UCSD-AML1 (cell line): ENCODE measurements around the gene CDKAL1.

Experiments
- DNase-seq: peaks from one replicate; lab custom pipeline; 2025; ENCODE audit not compliant: unreplicated experiment; lab: John Stamatoyannopoulos, UW

CDKAL1 gene

GRCh38 chr6:20789162-20789561 is 254.9 kb downstream of the CDKAL1 start:
- no peak for DNase-seq

DNA sequence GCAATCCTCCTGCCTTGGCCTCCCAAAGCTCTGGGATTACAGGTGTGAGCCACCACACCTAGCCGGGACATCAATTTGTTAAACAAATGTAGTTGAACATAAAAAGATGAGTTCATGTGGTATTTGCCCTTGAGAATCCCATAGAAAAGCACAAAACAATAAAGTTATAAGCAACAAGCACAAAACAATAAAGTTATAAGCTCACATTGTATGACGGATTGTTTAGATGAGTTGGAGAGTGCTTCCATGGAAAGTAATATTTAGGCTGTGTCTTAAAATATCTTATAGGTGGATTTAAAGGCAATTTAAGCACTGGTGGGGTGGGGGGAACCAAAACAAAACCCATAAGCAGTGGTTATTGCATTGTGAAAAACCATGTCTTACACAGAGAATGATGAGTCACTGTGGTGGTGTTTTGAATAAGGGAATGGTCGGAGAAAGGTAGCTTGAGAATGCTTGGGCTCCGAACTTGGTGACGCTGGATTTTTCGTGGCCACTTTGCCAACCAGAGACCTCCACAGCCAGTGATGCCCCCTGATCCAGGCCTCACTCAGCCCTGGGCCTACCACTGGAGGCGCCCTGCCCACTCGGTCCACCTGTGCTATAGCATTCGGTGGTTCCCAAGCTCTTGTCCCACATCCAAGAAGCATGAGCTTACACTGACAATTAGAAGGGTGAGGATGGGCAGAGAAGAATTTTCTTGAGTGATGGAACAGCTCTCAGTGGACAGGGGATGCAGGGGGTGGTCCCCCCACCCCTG is 256.0 kb downstream of the CDKAL1 start:
- no peak for DNase-seq

DNA sequence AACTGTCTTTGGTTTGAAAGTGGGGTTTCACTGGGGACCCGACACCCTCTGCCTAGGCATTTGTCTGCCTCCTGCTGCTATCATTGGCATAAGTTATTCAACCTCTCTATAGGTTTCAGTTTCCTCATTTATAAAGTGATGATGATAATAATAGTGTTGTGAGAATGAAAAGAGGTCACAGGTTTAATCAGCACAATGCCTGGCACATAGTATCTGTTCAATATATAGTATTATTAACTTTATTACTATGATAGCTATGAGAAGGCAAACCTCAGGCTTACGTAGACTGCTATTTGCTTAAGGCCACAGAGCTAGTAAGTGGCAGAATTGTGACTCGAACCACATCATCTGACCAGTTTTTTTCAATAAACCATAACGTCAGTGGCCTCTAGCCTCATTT is 256.8 kb downstream of the CDKAL1 start:
- no peak for DNase-seq

DNA sequence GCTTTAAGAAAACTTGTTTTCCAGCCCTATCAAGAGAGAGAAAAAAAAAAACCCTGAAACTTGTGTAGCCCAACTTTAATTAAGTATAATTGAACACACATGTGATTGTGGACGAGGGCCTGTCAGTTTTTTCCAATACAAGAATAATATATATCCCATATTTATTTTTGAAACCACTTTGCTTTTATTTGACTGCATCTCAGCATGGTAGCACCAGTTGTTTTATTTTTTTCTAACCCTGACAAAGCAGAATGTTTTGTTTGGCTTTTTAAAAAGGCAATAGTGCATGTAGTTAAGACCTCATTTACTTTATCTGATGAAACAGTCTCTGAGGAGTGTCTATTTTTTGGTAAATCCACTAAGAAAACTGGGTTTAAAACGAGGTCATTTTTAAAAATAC is 257.7 kb downstream of the CDKAL1 start:
- DNase-seq, result no peak

DNA sequence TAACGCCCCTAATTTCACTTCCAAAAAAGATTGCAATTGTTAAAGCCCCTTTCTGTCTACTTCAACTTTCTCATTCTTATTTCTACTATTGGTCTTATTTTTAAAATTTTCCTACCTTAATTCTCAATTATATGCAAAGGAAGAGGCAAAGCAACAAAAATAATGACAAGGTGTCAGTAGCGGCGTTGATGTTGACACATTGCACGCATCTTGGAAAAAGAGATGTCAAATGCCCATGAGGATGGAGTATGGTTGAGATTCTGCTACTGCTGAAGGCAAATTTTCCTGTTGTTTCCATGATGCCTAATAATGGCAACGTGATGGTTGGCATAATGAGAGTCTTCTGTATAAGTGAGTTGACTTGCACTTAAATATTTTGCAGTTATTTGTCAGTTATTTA is 258.9 kb downstream of the CDKAL1 start:
- no peak for DNase-seq

DNA sequence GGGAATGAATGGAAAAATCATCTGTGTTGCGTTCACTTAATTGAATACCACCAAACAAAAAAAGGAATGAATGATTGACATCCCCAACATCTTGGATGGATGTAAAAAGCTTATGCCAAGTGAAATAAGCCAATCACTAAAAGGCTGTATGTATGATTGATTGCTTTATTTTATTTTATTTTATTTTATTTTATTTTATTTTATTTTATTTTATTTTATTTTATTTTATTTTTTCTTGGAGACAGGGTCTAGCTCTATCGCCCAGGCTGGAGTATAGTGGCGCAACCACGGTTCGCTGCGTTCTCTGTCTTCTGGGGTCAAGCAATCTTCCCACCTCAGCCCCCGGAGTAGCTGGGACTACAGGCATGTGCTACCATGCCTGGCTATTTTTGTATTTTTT is 263.3 kb downstream of the CDKAL1 start:
- DNase-seq, result no peak

DNA sequence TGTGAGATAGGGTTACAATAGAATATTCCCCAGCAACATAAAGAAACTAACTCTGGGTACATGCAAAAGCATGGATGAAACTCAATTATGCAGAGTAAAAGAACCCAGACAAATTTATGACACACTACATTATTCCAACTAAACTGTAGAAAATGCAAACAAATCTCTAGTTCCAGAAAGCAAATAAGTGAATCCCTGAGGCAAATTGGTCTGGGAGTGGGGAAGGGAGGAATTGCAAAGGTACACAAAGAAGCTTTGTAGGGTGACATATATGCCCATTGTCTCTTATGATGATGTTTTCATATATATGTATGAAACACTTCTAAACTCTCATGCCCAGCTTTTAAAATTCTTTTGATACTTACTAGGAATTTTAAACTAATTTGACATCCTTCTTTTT is 266.0 kb downstream of the CDKAL1 start:
- no peak for DNase-seq

GRCh38 chr6:20800653-20801052 is 266.4 kb downstream of the CDKAL1 start:
- DNase-seq, result no peak

- DNase-seq, result no peak
Measured at GRCh38 chr6:20801595-20801994, 267.3 kb downstream of the CDKAL1 start.

GRCh38 chr6:20802596-20802995 is 268.3 kb downstream of the CDKAL1 start:
- DNase-seq, result no peak

- DNase-seq, result no peak
Measured at GRCh38 chr6:20805021-20805420, 270.8 kb downstream of the CDKAL1 start.

GRCh38 chr6:20806669-20807068 is 272.4 kb downstream of the CDKAL1 start:
- DNase-seq, result no peak

DNA sequence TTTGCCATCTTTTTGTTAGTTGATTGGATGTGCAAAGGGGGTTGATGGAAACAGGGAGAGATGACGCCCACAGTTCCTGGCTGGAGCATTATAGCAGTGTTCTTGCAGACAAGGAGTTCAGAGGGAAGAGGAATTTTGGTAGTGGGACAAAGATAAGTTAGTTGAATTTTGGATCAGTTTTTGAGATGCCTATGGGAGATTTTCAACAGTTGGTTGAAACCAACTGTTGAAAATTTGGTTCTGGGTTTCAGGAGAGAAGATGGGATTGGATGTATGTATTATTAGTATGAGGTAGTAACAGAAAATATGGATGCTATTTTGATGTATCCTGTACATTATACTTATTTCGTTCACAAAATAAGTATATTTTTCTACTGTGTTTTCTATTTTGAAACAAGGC is 274.2 kb downstream of the CDKAL1 start:
- no peak for DNase-seq

- no peak for DNase-seq
Measured at GRCh38 chr6:20808924-20809323, 274.7 kb downstream of the CDKAL1 start.

DNA sequence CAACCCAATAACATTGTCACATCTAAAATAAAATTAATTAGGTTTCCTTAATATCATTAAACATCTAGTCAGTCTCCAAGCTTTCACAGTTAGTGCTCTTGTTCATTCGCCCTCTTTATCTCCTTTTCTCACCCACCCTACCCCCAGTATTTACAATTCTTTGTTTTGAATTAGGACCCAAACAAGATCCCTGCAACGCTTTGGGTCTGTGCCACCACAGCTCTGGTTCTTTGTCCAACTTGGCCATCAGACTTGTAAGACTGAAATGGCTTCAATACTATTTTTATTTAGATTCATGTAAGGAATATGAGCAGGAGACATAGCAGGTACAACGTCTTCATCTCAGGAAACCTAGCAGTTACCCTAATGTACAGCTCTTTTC is 276.5 kb downstream of the CDKAL1 start:
- DNase-seq, result no peak

DNA sequence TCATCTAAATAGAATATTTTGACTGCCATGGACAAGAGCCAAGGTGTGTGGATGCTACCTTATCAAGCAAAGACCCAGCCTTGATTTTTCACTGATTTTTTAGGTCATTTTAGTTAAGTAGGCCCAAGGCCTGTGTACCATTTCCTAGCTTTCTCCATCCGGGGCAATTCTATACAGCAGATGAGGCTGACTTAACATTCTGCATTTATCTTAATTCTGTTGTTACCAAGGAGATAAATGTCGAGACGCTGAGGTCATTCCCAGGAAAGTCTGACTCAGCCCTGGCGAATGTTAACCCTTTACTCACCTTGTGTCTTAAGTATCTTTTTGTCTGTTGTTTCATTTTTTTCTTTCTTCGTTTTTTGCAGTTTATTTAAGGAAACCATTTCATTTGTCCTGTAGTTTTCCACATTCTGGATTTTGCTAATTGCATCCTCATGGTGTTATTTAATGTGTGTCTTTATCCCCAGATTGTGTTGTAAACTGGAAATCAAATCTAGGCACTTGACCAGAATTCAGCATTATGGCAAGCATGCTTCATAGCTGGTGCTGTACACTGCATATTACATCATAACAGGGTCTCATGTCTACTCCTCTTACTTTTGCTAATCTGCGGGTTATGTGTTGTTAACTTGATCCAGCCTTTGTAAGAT is 277.0 kb downstream of the CDKAL1 start:
- no peak for DNase-seq

DNA sequence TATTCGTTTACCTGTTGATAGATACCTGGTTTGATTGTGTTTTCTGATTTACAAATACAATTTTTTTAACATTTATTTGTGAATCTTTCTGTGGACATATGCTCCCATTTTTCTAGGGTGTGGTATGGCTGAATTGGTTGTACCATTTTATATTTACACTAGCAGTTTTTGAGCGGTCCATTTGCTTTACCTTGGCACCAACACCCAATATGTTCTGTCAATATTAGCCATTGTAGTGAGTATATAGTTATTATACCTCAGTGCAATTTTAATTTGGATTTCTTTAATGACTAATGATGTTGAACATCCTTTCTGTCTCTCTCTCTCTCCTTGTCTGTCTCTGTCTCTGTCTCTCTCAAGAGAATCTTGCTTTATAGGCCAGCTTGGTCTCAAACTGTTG is 278.5 kb downstream of the CDKAL1 start:
- DNase-seq, result no peak

GRCh38 chr6:20814494-20814893 is 280.2 kb downstream of the CDKAL1 start:
- no peak for DNase-seq

DNA sequence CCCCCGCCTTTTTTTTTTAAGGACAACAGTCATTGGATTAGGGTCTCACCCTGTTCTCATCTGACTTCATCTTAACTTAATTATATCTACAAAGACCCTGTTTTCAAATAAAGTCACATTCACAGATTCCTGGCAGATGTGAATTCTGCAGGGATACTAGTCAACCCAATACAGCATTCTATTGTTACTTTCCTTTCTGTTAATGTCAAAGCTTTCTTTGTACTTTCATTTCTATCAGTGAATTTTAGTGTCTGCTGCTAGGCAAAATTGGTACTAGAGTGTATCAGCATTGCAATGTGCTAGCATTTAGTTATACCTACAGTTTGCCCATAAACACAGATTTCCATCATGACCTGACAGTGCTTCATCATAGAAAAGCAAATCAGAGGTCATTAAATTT is 281.9 kb downstream of the CDKAL1 start:
- no peak for DNase-seq

DNA sequence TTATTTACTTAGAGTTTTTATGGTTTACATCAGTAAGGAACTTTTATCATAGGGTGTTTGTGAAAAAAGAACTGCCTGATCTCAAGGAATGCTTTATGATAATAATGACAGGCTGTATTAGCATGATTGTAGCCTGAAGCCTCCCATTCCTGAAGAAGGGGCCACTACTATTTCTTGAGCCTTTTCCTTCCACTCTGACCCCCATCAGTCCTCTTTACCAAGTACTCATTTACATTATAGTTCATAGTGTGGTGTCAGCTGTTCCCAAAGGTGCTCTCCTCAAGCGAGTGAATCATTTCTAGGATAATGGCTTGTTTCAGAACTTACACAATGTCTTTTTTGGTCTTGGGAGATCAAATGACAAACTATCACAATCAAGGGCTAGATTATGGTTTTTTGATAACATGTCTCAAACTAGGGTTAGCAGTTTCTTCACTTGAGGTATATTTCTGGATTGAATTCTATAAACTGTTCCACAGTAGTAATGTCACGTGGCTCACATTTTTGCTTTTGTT is 283.6 kb downstream of the CDKAL1 start:
- no peak for DNase-seq

DNA sequence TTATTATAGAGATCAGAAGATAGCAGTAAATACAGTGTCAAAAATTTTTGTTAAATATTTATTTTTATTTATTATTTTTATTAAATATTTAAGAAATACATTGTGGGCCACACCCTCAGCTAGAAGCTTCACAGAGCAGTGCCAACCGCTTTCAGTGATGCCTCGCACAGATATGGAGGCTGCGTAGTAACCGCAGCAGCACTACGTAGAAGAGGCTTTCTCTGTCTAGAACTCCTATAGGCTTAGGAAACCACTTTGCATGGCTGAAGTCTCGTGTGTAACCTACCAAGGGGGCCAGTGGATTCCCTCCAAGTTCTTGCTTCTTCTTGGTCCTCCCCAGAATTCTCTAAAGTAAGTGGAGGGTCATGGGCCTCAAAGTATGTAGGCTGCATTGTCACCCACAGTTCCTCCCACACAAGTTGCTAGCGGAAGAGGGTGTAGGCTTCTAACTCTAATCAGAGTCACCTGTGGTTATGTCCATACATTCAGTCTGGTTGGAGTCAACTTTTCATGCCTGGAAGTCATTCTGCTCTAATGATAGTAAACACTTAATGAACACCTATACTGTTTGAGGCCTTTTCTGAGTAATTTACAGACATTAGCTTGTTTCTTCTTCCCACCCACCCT is 285.6 kb downstream of the CDKAL1 start:
- no peak for DNase-seq

DNA sequence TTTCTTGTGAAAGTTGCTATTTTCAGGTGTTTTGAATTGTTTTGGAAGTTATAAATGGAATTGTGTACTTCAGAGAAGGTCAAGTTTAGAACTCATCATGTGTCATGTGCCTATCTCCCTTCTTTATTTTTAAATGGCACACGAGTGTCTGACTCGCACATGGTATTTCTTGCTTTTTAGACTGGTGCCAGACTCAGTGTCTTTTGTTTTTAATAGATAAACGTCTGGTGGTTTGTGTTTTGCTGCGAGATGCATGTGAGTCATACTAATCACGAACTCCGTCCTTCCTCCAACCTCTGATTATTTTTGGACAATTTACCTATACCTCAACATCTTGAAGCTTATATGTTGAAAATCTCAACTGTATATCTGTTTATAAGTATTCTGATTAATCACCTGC is 292.1 kb downstream of the CDKAL1 start:
- no peak for DNase-seq
